PC-9 (cell line): Measurements from ENCODE around the gene DDAH1.

Experiments used
- EZH2 ChIP-seq: fragments of 200-600 bp; sonication (generic); IDR thresholded peaks from 2 replicates; pipeline ENCODE4 v1.8.0; 2017; ENCODE audit warnings: antibody characterized with exemption, low read depth
- TF ChIP-seq, protein P1 (sequence below): fragments of 200-600 bp; sonication (generic); conservative IDR thresholded peaks from 2 replicates; pipeline ENCODE4 v1.6.1; 2017; ENCODE audit warnings: mixed run types, antibody characterized with exemption, mild to moderate bottlenecking, moderate library complexity

DNA sequence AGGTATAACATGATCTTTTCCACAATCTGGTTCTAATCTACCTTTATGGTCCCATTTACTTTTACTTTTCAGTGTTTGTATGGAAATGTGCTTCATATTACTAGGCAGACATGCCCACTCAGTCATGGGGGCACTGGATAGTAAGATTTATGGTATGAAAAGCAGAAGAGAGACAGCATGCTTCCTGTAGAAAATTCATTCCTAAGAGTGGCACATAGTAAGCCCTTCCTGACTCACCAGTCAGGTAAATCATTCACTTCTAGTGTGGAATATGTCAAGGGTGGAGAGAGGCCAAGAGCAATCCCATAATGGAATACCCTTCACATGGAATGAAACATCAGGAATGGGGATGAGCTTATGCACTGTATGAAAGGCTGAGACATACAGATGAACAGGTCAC, 139.0 kb downstream of the DDAH1 start:
- TF ChIP-seq, protein P1, sequence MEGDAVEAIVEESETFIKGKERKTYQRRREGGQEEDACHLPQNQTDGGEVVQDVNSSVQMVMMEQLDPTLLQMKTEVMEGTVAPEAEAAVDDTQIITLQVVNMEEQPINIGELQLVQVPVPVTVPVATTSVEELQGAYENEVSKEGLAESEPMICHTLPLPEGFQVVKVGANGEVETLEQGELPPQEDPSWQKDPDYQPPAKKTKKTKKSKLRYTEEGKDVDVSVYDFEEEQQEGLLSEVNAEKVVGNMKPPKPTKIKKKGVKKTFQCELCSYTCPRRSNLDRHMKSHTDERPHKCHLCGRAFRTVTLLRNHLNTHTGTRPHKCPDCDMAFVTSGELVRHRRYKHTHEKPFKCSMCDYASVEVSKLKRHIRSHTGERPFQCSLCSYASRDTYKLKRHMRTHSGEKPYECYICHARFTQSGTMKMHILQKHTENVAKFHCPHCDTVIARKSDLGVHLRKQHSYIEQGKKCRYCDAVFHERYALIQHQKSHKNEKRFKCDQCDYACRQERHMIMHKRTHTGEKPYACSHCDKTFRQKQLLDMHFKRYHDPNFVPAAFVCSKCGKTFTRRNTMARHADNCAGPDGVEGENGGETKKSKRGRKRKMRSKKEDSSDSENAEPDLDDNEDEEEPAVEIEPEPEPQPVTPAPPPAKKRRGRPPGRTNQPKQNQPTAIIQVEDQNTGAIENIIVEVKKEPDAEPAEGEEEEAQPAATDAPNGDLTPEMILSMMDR, result no peak
- TF ChIP-seq EZH2, result no peak
